ENCODE results near the gene PARVA.

PARVA gene

GRCh38 chr11:12399355-12399754 lies 22.0 kb downstream of the PARVA start (continued):
- TF ChIP-seq PATZ1 (CRISPR knock-in tag; IDR thresholded peaks at IDR 0.05; ENCODE audit: borderline replicate concordance) (no peak), ZNF70 (CRISPR knock-in tag; IDR thresholded peaks at IDR 0.05) (no peak), CSDC2 (CRISPR knock-in tag; IDR thresholded peaks at IDR 0.05) (no peak)

GRCh38 chr11:12402025-12402424 lies 24.7 kb downstream of the PARVA start:
- ATAC-seq: no peak
- TF ChIP-seq TOX (CRISPR knock-in tag; IDR thresholded peaks at IDR 0.05; ENCODE audit: borderline replicate concordance): no peak
- TF ChIP-seq ZNF565 (CRISPR knock-in tag; conservative IDR thresholded peaks at IDR 0.05; ENCODE audit: low read depth): no peak
- TF ChIP-seq GLIS3 (CRISPR knock-in tag; IDR thresholded peaks at IDR 0.05): no peak
- no peak for TF ChIP-seq BACH2 (CRISPR knock-in tag; IDR thresholded peaks at IDR 0.05; ENCODE audit: borderline replicate concordance)
- TF ChIP-seq CREB5 (CRISPR knock-in tag; IDR thresholded peaks at IDR 0.05; ENCODE audit: low read depth): no peak
- no peak for TF ChIP-seq CSDC2 (CRISPR knock-in tag; IDR thresholded peaks at IDR 0.05)
- TF ChIP-seq ZFP3 (CRISPR knock-in tag; IDR thresholded peaks at IDR 0.05): no peak

GRCh38 chr11:12402691-12403120 lies 25.3 kb downstream of the PARVA start:
- ATAC-seq: no peak
- no peak for TF ChIP-seq CSDC2 (CRISPR knock-in tag; IDR thresholded peaks at IDR 0.05)
- no peak for TF ChIP-seq BACH2 (CRISPR knock-in tag; IDR thresholded peaks at IDR 0.05; ENCODE audit: borderline replicate concordance)
- no peak for TF ChIP-seq ZFP30 (CRISPR knock-in tag; IDR thresholded peaks at IDR 0.05)
- no peak for TF ChIP-seq OSR1 (CRISPR knock-in tag; IDR thresholded peaks at IDR 0.05)
- no peak for TF ChIP-seq TSHZ2 (CRISPR knock-in tag; IDR thresholded peaks at IDR 0.05)
- no peak for TF ChIP-seq POU6F1 (CRISPR knock-in tag; IDR thresholded peaks at IDR 0.05; ENCODE audit: borderline replicate concordance, low read depth)

- no peak for ATAC-seq
- TF ChIP-seq ZNF565 (CRISPR knock-in tag; conservative IDR thresholded peaks at IDR 0.05; ENCODE audit: low read depth) (no peak), ZNF8 (CRISPR knock-in tag; IDR thresholded peaks at IDR 0.05) (no peak), OSR1 (CRISPR knock-in tag; IDR thresholded peaks at IDR 0.05) (no peak), PPARA (CRISPR knock-in tag; IDR thresholded peaks at IDR 0.05; ENCODE audit: borderline replicate concordance) (no peak), GLIS3 (CRISPR knock-in tag; IDR thresholded peaks at IDR 0.05) (no peak), ESRRG (CRISPR knock-in tag; IDR thresholded peaks at IDR 0.05) (no peak), ZNF70 (CRISPR knock-in tag; IDR thresholded peaks at IDR 0.05) (no peak), ZFP30 (CRISPR knock-in tag; IDR thresholded peaks at IDR 0.05) (no peak), SNAI2 (CRISPR knock-in tag; IDR thresholded peaks at IDR 0.05) (no peak), PATZ1 (CRISPR knock-in tag; IDR thresholded peaks at IDR 0.05; ENCODE audit: borderline replicate concordance) (no peak), POU6F1 (CRISPR knock-in tag; IDR thresholded peaks at IDR 0.05; ENCODE audit: borderline replicate concordance, low read depth) (no peak), ZFP3 (CRISPR knock-in tag; IDR thresholded peaks at IDR 0.05) (no peak), BACH2 (CRISPR knock-in tag; IDR thresholded peaks at IDR 0.05; ENCODE audit: borderline replicate concordance) (no peak), CSRNP3 (CRISPR knock-in tag; IDR thresholded peaks at IDR 0.05) (no peak), RARB (CRISPR knock-in tag; IDR thresholded peaks at IDR 0.05) (no peak)
Measured at GRCh38 chr11:12403122-12403996, 26.0 kb downstream of the PARVA start.
